Measurements from ENCODE around the gene PABPN1. TPM values are rescaled to one million over a fixed set of nuclear protein-coding genes. Genes with fewer than 3 reads are reported as not detected.

PABPN1 gene
- total and polyA plus RNA-seq, 9 of the 15 experiments (the other 6 are each of a cell fraction or from before 2014, with no cell fraction given), result 32.6 to 388 (median 178) TPM

DNA sequence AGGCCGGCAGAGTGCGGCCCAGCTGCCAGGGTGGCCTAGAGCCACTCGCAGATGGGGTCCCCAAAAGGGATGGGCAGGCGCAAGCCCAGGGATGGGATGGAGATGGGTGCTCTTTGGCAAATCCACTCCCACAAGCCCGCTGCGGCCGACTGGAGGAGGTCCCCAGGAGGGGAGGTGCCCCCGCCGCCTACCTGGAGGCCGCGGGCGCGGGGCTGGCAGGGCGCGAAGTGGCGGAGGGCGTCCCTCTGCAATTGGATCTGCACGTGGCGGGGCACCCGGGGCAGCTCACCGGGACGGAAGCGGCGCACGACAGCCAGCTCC is 19.3 kb upstream of the PABPN1 start (continued):
- TF ChIP-seq, protein P1, sequence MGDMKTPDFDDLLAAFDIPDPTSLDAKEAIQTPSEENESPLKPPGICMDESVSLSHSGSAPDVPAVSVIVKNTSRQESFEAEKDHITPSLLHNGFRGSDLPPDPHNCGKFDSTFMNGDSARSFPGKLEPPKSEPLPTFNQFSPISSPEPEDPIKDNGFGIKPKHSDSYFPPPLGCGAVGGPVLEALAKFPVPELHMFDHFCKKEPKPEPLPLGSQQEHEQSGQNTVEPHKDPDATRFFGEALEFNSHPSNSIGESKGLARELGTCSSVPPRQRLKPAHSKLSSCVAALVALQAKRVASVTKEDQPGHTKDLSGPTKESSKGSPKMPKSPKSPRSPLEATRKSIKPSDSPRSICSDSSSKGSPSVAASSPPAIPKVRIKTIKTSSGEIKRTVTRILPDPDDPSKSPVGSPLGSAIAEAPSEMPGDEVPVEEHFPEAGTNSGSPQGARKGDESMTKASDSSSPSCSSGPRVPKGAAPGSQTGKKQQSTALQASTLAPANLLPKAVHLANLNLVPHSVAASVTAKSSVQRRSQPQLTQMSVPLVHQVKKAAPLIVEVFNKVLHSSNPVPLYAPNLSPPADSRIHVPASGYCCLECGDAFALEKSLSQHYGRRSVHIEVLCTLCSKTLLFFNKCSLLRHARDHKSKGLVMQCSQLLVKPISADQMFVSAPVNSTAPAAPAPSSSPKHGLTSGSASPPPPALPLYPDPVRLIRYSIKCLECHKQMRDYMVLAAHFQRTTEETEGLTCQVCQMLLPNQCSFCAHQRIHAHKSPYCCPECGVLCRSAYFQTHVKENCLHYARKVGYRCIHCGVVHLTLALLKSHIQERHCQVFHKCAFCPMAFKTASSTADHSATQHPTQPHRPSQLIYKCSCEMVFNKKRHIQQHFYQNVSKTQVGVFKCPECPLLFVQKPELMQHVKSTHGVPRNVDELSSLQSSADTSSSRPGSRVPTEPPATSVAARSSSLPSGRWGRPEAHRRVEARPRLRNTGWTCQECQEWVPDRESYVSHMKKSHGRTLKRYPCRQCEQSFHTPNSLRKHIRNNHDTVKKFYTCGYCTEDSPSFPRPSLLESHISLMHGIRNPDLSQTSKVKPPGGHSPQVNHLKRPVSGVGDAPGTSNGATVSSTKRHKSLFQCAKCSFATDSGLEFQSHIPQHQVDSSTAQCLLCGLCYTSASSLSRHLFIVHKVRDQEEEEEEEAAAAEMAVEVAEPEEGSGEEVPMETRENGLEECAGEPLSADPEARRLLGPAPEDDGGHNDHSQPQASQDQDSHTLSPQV (IDR thresholded peaks at IDR 0.05), result no peak
- TF ChIP-seq NUFIP1 (IDR thresholded peaks at IDR 0.05; ENCODE audit: partially characterized antibody) (no peak), POLR2A (conservative IDR thresholded peaks at IDR 0.05) (peak; percentile 83), E2F3 (CRISPR knock-in tag; IDR thresholded peaks at IDR 0.05) (no peak), GTF2A2 (tag; IDR thresholded peaks at IDR 0.05) (no peak), ZFP30 (CRISPR knock-in tag; IDR thresholded peaks at IDR 0.05; ENCODE audit: borderline replicate concordance) (no peak), HNRNPL (IDR thresholded peaks at IDR 0.05; ENCODE audit: low read depth, low read length) (peak; percentile 95; the same call in 1 of the 2 replicates), KDM4B (IDR thresholded peaks at IDR 0.05; ENCODE audit: borderline replicate concordance in 2 of 2, low read depth in 1 of 2) (no peak), FOXO4 (CRISPR knock-in tag; IDR thresholded peaks at IDR 0.05) (no peak), ETV6 (IDR thresholded peaks at IDR 0.05; ENCODE audit: borderline replicate concordance in 1 of 2, low read depth in 2 of 2, low read length in 1 of 2) (no peak), ETV6 (CRISPR knock-in tag; IDR thresholded peaks at IDR 0.05; ENCODE audit: borderline replicate concordance) (no peak), JUN (IDR thresholded peaks at IDR 0.05; ENCODE audit: borderline replicate concordance, low read depth, low read length) (no peak), JUN (CRISPR knock-in tag; IDR thresholded peaks at IDR 0.05; ENCODE audit: borderline replicate concordance) (no peak), EZH2 (IDR thresholded peaks at IDR 0.05; ENCODE audit: borderline replicate concordance, low read depth, low read length) (no peak), CHD2 (IDR thresholded peaks at IDR 0.05; ENCODE audit: low read depth, low read length) (no peak)
- TF ChIP-seq, protein P2, sequence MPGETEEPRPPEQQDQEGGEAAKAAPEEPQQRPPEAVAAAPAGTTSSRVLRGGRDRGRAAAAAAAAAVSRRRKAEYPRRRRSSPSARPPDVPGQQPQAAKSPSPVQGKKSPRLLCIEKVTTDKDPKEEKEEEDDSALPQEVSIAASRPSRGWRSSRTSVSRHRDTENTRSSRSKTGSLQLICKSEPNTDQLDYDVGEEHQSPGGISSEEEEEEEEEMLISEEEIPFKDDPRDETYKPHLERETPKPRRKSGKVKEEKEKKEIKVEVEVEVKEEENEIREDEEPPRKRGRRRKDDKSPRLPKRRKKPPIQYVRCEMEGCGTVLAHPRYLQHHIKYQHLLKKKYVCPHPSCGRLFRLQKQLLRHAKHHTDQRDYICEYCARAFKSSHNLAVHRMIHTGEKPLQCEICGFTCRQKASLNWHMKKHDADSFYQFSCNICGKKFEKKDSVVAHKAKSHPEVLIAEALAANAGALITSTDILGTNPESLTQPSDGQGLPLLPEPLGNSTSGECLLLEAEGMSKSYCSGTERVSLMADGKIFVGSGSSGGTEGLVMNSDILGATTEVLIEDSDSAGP (CRISPR knock-in tag; IDR thresholded peaks at IDR 0.05), result no peak
- TF ChIP-seq, protein P3, sequence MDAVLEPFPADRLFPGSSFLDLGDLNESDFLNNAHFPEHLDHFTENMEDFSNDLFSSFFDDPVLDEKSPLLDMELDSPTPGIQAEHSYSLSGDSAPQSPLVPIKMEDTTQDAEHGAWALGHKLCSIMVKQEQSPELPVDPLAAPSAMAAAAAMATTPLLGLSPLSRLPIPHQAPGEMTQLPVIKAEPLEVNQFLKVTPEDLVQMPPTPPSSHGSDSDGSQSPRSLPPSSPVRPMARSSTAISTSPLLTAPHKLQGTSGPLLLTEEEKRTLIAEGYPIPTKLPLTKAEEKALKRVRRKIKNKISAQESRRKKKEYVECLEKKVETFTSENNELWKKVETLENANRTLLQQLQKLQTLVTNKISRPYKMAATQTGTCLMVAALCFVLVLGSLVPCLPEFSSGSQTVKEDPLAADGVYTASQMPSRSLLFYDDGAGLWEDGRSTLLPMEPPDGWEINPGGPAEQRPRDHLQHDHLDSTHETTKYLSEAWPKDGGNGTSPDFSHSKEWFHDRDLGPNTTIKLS (IDR thresholded peaks at IDR 0.05; ENCODE audit: borderline replicate concordance, low read depth), result no peak; the same call in 1 of the 2 replicates
- TF ChIP-seq, protein P4, sequence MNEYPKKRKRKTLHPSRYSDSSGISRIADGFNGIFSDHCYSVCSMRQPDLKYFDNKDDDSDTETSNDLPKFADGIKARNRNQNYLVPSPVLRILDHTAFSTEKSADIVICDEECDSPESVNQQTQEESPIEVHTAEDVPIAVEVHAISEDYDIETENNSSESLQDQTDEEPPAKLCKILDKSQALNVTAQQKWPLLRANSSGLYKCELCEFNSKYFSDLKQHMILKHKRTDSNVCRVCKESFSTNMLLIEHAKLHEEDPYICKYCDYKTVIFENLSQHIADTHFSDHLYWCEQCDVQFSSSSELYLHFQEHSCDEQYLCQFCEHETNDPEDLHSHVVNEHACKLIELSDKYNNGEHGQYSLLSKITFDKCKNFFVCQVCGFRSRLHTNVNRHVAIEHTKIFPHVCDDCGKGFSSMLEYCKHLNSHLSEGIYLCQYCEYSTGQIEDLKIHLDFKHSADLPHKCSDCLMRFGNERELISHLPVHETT (CRISPR knock-in tag; conservative IDR thresholded peaks at IDR 0.05 in 1 of 2, IDR thresholded peaks at IDR 0.05 in 1 of 2), result no peak

Data from K562 (cell line).